H1 (cell line): ENCODE measurements around the gene SLC8A1. TPM values are rescaled to one million over a fixed set of nuclear protein-coding genes. Genes with fewer than 3 reads are reported as not detected.

Experiments used
- CEBPB ChIP-seq: IDR thresholded peaks from 2 replicates; pipeline ENCODE4 v1.6.1; 2012; ENCODE audit warnings: low read depth, low read length
- GABPA ChIP-seq: IDR thresholded peaks from 2 replicates; pipeline ENCODE4 v1.6.1; 2011; ENCODE audit warnings: mild to moderate bottlenecking, low read length, moderate library complexity, borderline replicate concordance; ENCODE audit not compliant: insufficient read depth
- NRF1 ChIP-seq: IDR thresholded peaks from 2 replicates; pipeline ENCODE4 v1.6.1; 2011; ENCODE audit warnings: mild to moderate bottlenecking, low read depth, low read length, improper control_type of control experiment
- polyA plus RNA-seq, 7 experiments: library from polyadenylated mRNA; depleted of rRNA in 3 of 7; stranded (reverse) in 5 of 7; unstranded in 2 of 7; fragments of >200 nt in 5 of 7; fragments of 200-250 nt in 2 of 7; gene quantifications; 1 replicate in 5 of 7; 2 replicates in 1 of 7; 4 replicates in 1 of 7; pipeline versions ENCODE4 v1.2.1 to v1.2.3, GENCODE V29; 2011 to 2013; ENCODE audit warnings: missing spikeins in 2 of 7, mixed read lengths in 2 of 7
- total RNA-seq: library from RNA; stranded (reverse); fragmentation: NEBNext Ultra II Directional; extraction: Animal tissue kit (Norgen Biotek cat#: 25700); gene quantifications from 2 replicates; pipeline ENCODE4 v1.2.1, GENCODE V29; 2021
- TF ChIP-seq, protein P1 (sequence below): fragments of 300-600 bp; sonication (generic); IDR thresholded peaks from 2 replicates; pipeline ENCODE4 v1.7.1; 2012; ENCODE audit warnings: low read length, moderate library complexity, mild to moderate bottlenecking, inconsistent platforms; ENCODE audit not compliant: insufficient replicate concordance

The SLC8A1 gene
- total and polyA plus RNA-seq, 2 of the 8 experiments (the other 6 are each of a cell fraction or from before 2014, with no cell fraction given): 0.68 to 3.6 TPM

DNA sequence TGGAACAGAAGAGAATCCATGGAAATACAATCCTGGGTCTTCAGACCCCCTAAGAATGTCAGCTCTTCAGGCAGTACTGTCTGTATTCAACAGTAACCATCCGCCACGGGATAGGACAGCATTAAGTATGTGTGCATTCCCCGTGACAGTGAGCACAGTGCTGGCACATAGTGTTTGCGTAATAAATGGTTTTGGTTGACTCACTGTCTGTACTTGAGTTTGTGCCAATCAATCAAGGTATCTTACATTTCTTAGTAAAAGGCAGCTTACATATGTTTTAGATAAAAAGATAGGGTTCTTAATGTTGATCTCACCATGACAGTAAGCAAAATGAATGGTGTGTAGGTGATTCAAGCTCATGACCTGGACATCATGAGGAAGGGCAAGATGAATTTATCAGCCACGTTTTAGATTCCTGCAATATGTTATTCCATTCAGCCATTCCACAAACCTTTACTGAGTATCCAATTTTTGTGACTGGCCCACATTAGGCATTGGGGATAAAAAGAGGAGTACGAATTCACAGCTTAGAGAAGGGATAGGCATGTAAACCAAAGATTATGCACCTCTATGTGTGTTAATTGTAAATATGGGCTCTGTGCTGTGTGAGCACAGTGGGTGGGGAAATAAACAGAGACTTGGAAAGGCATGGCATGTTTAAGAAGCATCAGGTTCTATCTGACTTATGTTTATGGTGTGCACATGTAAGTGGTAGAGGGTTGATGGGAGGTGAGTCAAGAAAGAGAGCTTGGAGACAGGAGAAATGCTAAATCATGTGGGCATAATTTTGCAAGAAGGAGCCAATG, 258.8 kb downstream of the SLC8A1 start (continued):
- TF ChIP-seq, protein P1, sequence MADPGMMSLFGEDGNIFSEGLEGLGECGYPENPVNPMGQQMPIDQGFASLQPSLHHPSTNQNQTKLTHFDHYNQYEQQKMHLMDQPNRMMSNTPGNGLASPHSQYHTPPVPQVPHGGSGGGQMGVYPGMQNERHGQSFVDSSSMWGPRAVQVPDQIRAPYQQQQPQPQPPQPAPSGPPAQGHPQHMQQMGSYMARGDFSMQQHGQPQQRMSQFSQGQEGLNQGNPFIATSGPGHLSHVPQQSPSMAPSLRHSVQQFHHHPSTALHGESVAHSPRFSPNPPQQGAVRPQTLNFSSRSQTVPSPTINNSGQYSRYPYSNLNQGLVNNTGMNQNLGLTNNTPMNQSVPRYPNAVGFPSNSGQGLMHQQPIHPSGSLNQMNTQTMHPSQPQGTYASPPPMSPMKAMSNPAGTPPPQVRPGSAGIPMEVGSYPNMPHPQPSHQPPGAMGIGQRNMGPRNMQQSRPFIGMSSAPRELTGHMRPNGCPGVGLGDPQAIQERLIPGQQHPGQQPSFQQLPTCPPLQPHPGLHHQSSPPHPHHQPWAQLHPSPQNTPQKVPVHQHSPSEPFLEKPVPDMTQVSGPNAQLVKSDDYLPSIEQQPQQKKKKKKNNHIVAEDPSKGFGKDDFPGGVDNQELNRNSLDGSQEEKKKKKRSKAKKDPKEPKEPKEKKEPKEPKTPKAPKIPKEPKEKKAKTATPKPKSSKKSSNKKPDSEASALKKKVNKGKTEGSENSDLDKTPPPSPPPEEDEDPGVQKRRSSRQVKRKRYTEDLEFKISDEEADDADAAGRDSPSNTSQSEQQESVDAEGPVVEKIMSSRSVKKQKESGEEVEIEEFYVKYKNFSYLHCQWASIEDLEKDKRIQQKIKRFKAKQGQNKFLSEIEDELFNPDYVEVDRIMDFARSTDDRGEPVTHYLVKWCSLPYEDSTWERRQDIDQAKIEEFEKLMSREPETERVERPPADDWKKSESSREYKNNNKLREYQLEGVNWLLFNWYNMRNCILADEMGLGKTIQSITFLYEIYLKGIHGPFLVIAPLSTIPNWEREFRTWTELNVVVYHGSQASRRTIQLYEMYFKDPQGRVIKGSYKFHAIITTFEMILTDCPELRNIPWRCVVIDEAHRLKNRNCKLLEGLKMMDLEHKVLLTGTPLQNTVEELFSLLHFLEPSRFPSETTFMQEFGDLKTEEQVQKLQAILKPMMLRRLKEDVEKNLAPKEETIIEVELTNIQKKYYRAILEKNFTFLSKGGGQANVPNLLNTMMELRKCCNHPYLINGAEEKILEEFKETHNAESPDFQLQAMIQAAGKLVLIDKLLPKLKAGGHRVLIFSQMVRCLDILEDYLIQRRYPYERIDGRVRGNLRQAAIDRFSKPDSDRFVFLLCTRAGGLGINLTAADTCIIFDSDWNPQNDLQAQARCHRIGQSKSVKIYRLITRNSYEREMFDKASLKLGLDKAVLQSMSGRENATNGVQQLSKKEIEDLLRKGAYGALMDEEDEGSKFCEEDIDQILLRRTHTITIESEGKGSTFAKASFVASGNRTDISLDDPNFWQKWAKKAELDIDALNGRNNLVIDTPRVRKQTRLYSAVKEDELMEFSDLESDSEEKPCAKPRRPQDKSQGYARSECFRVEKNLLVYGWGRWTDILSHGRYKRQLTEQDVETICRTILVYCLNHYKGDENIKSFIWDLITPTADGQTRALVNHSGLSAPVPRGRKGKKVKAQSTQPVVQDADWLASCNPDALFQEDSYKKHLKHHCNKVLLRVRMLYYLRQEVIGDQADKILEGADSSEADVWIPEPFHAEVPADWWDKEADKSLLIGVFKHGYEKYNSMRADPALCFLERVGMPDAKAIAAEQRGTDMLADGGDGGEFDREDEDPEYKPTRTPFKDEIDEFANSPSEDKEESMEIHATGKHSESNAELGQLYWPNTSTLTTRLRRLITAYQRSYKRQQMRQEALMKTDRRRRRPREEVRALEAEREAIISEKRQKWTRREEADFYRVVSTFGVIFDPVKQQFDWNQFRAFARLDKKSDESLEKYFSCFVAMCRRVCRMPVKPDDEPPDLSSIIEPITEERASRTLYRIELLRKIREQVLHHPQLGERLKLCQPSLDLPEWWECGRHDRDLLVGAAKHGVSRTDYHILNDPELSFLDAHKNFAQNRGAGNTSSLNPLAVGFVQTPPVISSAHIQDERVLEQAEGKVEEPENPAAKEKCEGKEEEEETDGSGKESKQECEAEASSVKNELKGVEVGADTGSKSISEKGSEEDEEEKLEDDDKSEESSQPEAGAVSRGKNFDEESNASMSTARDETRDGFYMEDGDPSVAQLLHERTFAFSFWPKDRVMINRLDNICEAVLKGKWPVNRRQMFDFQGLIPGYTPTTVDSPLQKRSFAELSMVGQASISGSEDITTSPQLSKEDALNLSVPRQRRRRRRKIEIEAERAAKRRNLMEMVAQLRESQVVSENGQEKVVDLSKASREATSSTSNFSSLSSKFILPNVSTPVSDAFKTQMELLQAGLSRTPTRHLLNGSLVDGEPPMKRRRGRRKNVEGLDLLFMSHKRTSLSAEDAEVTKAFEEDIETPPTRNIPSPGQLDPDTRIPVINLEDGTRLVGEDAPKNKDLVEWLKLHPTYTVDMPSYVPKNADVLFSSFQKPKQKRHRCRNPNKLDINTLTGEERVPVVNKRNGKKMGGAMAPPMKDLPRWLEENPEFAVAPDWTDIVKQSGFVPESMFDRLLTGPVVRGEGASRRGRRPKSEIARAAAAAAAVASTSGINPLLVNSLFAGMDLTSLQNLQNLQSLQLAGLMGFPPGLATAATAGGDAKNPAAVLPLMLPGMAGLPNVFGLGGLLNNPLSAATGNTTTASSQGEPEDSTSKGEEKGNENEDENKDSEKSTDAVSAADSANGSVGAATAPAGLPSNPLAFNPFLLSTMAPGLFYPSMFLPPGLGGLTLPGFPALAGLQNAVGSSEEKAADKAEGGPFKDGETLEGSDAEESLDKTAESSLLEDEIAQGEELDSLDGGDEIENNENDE: no peak
- TF ChIP-seq GABPA (no peak), NRF1 (no peak), CEBPB (no peak)
